ENCODE measurements around the gene CAST. TPM values are rescaled to one million over a fixed set of nuclear protein-coding genes. Genes with fewer than 3 reads are reported as not detected.

The CAST gene
- total RNA-seq, 2 experiments from 2014 or later, result 40.5 to 90.1 TPM

GRCh38 chr5:96716007-96716406 lies 53.8 kb downstream of the CAST start:
- Histone ChIP-seq H4K20me1 (ENCODE audit: insufficient read depth, low read length) (no peaks in the 10 kb centered on the region), H3K36me3 (ENCODE audit: insufficient read depth, low read length) (no peaks in the 10 kb centered on the region), H3K4me2 (ENCODE audit: low read length) (no peak overlapping the region), H2AFZ (ENCODE audit: low read length) (no peak overlapping the region), H3K9me2 (ENCODE audit: insufficient read depth, low read length) (no peaks in the 10 kb centered on the region), H3K27ac (ENCODE audit: low read depth, low read length, poor library complexity, severe bottlenecking) (no peak overlapping the region), H3K9me3 (ENCODE audit: low read length) (no peaks in the 10 kb centered on the region), H3K4me1 (ENCODE audit: insufficient read depth, low read length, poor library complexity, severe bottlenecking) (no peaks in the 10 kb centered on the region), H3K79me2 (ENCODE audit: insufficient read depth, low read depth, low read length) (no peaks in the 10 kb centered on the region), H3K4me3 (ENCODE audit: low read depth, low read length, poor library complexity, severe bottlenecking) (no peak overlapping the region)
- TF ChIP-seq EZH2phosphoT487 (IDR thresholded peaks at IDR 0.05; ENCODE audit: borderline replicate concordance, low read depth, low read length) (no peak), CTCF (conservative IDR thresholded peaks at IDR 0.05; ENCODE audit: low read length) (no peak)
- no TSS peak for BruUV-seq (replicated peaks)
- ChIA-PET CTCF (ENCODE audit: unreplicated experiment) (no interaction called here), POLR2A (no interaction called here)
- no peak for DNase-seq (ENCODE audit: low spot score)
- intact Hi-C loops (cut with micrococcal nuclease; ENCODE audit: unreplicated experiment), result no loop called here

- Histone ChIP-seq H3K36me3 (ENCODE audit: insufficient read depth, low read length) (no peaks in the 10 kb centered on the region), H2AFZ (ENCODE audit: low read length) (no peak overlapping the region), H3K79me2 (ENCODE audit: insufficient read depth, low read depth, low read length) (no peaks in the 10 kb centered on the region), H3K4me3 (ENCODE audit: low read depth, low read length, poor library complexity, severe bottlenecking) (no peak overlapping the region), H3K9me3 (ENCODE audit: low read length) (no peaks in the 10 kb centered on the region), H3K27ac (ENCODE audit: low read depth, low read length, poor library complexity, severe bottlenecking) (no peak overlapping the region), H4K20me1 (ENCODE audit: insufficient read depth, low read length) (no peaks in the 10 kb centered on the region), H3K4me1 (ENCODE audit: insufficient read depth, low read length, poor library complexity, severe bottlenecking) (no peaks in the 10 kb centered on the region), H3K9me2 (ENCODE audit: insufficient read depth, low read length) (no peaks in the 10 kb centered on the region), H3K4me2 (ENCODE audit: low read length) (no peak overlapping the region)
- BruUV-seq (replicated peaks), result no TSS peak
- ChIA-PET CTCF (ENCODE audit: unreplicated experiment) (no interaction called here), POLR2A (interaction anchor here (1.0 kb wide), 1 partner anchor 9 kb away, joined by 3 read pairs; no protein-coding TSS in a partner anchor)
- intact Hi-C loops (cut with micrococcal nuclease; ENCODE audit: unreplicated experiment), result no loop called here
- TF ChIP-seq EZH2phosphoT487 (IDR thresholded peaks at IDR 0.05; ENCODE audit: borderline replicate concordance, low read depth, low read length), result no peak
- no peak for TF ChIP-seq CTCF (conservative IDR thresholded peaks at IDR 0.05; ENCODE audit: low read length)
- DNase-seq (ENCODE audit: low spot score), result no peak
Measured at GRCh38 chr5:96716716-96717115, 54.5 kb downstream of the CAST start.

GRCh38 chr5:96717874-96718273 lies 55.7 kb downstream of the CAST start:
- ChIA-PET CTCF (ENCODE audit: unreplicated experiment) (no interaction called here), POLR2A (no interaction called here)
- no peak for DNase-seq (ENCODE audit: low spot score)
- no TSS peak for BruUV-seq (replicated peaks)
- Histone ChIP-seq H3K79me2 (ENCODE audit: insufficient read depth, low read depth, low read length) (no peaks in the 10 kb centered on the region), H3K27ac (ENCODE audit: low read depth, low read length, poor library complexity, severe bottlenecking) (no peak overlapping the region), H3K9me2 (ENCODE audit: insufficient read depth, low read length) (no peaks in the 10 kb centered on the region), H3K4me2 (ENCODE audit: low read length) (no peak overlapping the region), H3K36me3 (ENCODE audit: insufficient read depth, low read length) (no peaks in the 10 kb centered on the region), H3K4me3 (ENCODE audit: low read depth, low read length, poor library complexity, severe bottlenecking) (no peak overlapping the region), H4K20me1 (ENCODE audit: insufficient read depth, low read length) (no peaks in the 10 kb centered on the region), H3K4me1 (ENCODE audit: insufficient read depth, low read length, poor library complexity, severe bottlenecking) (no peaks in the 10 kb centered on the region), H3K9me3 (ENCODE audit: low read length) (no peaks in the 10 kb centered on the region), H2AFZ (ENCODE audit: low read length) (no peak overlapping the region)
- TF ChIP-seq CTCF (conservative IDR thresholded peaks at IDR 0.05; ENCODE audit: low read length) (no peak), EZH2phosphoT487 (IDR thresholded peaks at IDR 0.05; ENCODE audit: borderline replicate concordance, low read depth, low read length) (no peak)
- intact Hi-C loops (cut with micrococcal nuclease; ENCODE audit: unreplicated experiment), result no loop called here

All from OCI-LY7 (cell line).